ENCODE results near the gene PTPMT1.

DNA sequence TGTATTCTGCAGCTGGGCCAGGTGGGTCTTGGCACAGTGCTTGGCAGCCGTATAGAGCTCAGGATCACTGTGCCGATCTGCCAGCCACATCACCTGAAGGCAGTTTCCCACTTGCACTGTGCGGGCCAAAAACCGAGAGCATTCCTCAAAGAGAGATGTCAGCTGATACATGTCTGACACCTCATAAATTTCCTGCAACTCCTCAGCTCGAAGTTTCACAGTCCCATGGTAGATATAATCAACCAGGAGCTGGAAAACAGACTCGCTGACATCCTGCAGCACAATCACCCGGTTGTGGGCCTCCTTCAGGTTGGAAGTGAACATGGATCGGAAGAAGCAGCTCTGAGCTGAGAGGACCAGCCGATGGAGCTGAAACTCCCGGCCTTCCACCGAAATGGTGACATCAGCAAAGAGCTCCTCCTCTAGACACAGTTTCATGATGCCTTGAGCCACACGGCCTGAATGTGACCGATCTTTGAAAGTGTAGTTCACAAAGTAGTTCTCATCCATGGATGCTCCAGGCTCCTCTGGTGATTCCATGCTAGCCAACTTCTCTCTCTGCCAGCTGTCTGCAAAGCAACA is 12.2 kb downstream of the PTPMT1 start:
- TF ChIP-seq TAF1 (IDR thresholded peaks at IDR 0.05; ENCODE audit: borderline replicate concordance, low read depth, low read length), result no peak
- TF ChIP-seq POLR2A (IDR thresholded peaks at IDR 0.05; ENCODE audit: low read depth, low read length), result no peak
- TF ChIP-seq POLR2AphosphoS5 (IDR thresholded peaks at IDR 0.05; ENCODE audit: low read depth, low read length), result no peak

Data from GM12892 (cell line).